ENCODE data around the gene FAM229A.

DNA sequence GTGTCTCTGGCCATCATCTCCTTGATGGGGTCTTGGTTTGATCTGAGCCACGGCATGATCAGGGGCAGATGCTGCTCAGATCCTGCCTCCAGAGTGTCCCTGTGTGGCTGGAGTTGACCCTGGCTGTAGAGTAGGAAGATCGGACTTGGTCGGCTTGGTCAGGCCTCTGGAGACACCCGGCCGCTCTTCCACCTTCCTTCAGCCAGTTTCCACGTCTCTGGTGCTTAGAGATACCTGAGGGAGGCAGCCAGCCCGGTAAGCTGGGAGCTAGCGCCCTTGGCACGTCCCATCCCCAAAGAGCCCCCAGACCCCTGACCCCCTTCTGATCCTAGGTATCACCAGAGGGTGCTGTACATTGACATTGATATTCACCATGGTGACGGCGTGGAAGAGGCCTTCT, 35.1 kb downstream of the FAM229A start:
- TF ChIP-seq POLR2A (IDR thresholded peaks at IDR 0.05; ENCODE audit: low read depth, low read length): no peak
- no peak; the same call in 1 of the 2 replicates for TF ChIP-seq POLR2AphosphoS5 (IDR thresholded peaks at IDR 0.05; ENCODE audit: low read depth, low read length)
- no peak for TF ChIP-seq TAF1 (IDR thresholded peaks at IDR 0.05; ENCODE audit: borderline replicate concordance, low read depth, low read length)

Data from GM12892 (cell line).